GM18498 (cell line): ENCODE measurements around the gene SLC35B2.

Experiments
- ATAC-seq: cut with Tn5 transposase; IDR thresholded peaks from one replicate; pipeline ENCODE4 v1.9.1; 2021; ENCODE audit warnings: mild to moderate bottlenecking, moderate library complexity; ENCODE audit not compliant: unreplicated experiment

Gene SLC35B2

DNA sequence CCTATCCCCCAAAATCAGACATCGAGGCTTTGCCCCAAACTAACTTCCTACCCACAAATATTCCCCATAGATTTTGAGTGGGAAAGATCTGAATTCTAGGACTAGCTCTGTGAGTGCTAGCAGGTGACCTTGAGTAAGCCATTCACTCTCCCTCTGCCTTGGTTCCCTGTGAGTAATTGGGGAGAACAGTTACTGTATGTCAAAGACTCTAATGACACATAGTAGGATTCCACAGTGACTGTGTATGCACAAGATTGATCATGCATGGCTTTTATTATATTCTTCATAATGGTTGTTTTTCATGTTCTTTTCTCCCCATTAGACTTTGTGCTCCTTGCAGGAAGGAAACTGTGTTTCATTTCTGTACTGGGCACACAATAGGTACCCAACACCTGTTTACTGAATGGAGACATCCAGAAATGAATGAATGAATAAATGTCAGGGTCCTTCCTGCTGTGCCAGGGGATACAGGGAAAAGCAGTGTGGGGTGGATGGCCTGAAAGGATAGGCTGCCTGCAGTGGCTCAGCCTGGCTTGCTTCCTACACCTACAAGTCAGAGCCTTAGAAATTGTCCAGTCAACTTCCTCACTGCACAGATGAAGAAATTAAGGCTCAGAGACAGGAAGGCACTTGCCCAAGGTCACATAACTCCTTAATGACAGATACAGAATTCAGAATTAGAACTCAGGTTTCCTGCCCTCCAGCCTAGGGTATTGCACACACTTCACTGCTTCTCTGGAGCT is 12.0 kb upstream of the SLC35B2 start:
- no peak for ATAC-seq

GRCh38 chr6:44268095-44268628 is 10.8 kb upstream of the SLC35B2 start:
- no peak for ATAC-seq

GRCh38 chr6:44267252-44267651 is 9.9 kb upstream of the SLC35B2 start:
- ATAC-seq: no peak

- ATAC-seq: no peak
Observed at GRCh38 chr6:44266347-44266746, 9.0 kb upstream of the SLC35B2 start.

DNA sequence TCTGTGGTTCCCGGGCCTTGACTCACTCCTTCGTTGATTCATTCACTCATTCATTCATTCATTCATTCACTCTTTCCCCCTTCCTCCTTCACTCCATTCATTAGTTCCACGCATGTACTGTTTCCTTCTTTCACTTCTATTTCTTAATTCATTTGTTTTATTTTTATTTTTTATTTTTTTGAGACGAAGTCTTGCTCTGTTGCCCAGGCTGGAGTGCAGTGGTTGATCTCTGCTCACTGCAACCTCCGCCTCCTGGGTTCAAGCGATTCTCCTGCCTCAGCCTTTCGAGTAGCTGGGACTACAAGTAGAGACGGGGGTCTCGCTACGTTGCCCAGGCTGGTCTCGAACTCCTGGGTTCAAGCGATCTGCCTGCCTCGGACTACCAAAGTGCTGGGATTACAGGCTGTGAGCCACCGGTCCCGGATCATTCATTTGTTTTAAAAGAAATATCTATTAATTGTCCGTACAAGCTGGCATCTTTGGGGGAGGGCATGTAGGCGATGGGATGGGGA is 8.4 kb upstream of the SLC35B2 start:
- no peak for ATAC-seq

DNA sequence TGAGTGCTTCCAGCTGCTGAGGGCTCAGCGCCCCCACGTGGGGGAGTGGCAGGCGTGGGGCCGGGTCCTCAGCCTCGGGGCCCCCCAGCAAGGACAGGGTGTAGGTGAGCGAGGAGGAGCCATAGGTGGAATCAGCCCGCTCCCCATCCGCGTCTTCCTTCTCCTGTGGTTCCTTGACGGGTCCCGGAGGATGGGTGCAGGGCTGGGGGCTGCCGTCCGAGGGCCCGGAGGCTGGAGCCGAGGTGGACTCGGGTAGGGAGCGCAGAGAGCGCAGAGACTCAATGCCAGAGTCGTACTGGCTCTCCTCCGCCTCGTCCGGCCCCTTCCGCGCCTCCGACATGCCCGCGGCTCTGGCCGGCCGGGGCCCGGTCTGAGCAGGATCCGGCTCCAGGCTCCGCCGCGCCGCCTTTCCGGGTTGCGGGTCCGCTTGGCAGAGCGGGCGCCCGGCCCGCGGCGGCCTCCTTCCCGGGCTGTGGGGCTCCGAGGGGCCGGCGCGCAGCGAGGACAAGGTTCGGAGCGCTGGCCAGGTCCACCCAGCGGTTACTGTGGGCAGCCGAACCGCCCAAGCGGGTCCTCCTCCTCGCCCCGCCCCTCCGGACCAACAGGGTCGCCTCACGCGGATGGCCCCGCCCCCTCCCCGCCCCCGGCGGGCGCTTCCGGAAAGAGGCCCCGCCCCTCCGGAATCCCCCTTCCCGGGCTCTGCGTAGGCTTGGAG is 7.8 kb upstream of the SLC35B2 start, which contains the start of gene NFKBIE:
Gene NFKBIE (minus strand): TSS at position 545 of the 715 bp plus-strand sequence. CDS start 205 bp downstream, at position 340.
- ATAC-seq: peak; percentile 50

DNA sequence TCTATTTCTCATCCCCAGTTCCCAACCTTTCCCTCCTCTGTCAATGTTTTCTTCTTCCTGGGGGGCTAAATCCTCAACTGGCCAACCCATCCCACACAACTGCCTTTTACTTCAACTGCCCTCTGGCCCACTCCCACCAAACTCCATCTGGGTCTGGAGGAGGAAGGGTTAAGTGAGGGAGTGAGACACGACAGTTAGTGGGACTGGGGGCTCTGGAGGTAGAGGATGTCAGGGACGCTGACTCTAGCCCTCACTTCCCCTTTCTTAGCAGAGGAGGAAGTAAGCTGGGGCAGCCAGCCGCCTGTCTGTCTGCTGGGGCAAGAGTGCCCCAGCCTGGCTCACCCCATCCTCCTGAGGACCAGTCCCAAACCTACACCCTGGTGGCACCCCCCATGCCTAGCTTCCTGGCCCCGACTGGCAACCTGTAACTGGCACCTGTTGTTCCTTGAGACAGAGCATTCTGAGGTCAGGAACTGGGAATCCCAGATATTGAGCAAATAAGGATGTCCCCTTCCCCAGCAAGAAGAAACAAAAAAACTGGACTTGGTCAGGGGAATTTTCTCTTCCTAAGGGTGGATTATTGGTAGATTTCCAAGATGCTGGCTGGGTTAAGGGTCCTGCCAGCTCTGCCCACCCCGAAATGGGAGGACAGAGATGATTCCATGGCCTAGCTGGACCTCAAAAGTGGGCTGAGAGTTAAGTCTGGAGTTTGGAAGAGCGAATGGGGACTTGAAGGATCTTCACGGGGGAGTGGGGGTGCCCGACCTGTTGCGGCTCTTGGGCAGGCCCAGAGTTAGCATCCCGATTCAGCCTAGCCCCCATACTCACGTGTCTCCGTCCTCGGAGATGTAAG is 7.1 kb upstream of the SLC35B2 start:
- peak; percentile 37 for ATAC-seq

DNA sequence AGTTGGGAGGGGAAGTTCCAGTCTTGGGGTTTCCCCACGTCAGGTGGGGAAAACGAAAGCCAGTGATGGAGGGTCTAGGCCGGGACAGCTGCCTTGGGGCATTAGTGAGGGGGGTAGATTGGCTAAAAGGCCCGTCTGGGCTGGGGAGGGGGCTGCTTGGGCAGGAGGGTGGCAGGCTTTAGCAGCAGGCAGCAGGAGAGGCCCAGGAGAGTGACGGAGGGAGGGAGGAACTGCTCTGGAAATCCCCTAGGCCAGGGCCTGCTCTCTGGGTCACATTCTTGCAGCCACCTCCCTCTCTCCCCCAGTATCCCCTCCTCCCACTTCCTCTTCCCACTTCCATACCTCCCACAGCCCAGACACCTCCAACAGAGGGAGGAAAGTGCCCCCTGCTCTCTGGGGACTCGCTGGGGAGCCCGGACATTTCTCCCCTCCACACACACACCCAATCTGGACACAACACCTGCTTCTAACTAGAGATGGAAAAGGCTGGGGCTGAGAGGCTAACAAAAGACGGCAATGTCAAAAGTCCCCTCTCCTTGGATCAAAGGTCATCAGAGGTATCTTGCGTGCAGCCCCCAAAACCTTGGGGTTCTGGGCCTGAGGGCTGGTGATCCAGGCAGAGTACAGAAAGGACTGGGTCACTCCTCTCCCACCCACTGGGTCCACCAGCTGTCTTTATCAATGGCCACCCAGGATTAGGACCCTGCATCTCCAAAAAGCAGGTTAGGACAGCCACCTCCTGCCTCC is 6.2 kb upstream of the SLC35B2 start:
- no peak for ATAC-seq

DNA sequence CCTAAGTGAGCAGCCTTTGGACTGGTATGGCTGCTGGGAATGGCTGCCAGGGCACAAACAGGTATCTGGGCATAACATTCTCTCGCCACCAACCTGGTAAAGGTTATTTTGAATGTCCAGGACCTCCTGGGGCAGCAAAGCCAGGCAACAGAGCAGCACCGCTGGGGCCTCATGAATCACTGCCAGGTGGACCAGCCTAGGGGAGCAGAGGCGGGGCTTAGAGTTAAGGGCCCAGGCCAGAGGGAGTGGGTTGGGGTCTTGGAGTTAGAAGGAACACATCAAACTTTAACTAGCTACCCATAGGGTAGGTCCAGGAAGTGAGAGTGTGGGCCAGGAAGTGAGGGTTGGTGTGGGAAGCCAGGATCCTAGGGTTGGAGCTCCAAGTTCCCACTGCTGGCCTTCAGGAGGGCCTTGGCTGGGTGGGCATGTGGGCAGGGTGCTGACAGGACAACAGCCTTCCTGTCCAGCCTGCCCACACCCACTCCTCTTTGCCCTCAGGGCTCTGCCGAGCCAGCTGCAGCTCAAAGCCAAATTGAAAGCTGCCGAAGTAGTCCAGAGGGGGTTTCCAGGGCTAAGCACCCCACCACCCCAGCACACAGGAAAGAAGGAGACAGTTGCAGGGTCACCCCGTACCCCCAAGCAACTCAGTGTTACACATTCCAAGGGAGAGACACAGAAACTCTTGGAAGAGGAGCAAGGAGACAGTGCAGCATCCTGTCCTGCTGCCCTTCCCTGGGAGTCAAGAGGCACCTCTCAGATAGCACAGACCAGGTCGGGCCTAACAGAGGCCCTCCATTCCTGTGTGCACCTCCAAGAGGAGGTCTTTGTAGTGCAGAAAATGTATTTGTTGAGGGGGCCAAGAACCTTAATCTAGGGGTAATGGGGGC is 5.4 kb upstream of the SLC35B2 start:
- no peak for ATAC-seq

DNA sequence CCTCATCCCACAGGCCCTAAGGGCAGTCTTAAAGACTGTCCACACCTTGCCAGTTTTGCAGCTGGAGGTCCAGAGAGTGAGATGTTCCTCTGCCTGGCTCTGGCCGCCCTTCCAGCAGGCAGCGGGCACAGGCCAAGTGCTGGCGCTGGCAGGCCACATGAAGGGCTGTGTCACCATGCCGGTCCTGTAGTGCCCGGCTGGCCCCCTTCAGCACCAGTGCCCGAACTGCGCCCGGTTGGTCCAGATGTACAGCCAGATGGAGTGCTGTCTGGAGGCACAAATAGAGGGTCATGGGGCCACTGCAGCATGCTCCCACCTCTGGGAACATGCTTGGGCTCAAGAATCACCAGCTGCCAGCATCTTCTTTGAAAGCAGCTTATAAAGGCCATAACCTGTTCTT is 4.3 kb upstream of the SLC35B2 start:
- no peak for ATAC-seq

- no peak for ATAC-seq
Observed at GRCh38 chr6:44260451-44261297, 3.3 kb upstream of the SLC35B2 start.

GRCh38 chr6:44260011-44260410 is 2.7 kb upstream of the SLC35B2 start:
- ATAC-seq: no peak

DNA sequence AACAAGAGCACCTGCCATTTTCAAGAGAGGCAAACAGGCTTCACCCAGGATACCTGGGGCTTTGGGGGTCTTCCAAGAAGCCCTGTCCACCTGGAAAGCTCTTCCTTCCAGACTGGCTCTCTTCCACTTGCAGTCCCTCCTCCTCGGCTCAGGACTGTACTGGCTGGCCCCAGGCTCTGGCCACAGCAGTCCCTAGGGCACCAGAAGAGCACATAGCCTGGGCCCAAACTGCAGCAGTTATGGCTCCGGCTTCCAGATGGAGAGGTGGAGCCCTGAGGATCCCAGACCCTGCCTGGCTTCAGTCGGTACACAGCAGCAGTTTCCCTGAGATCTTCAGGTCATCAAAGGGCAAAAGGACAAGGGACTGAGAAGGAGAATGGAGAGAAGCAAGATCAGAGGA is 1.6 kb upstream of the SLC35B2 start:
- ATAC-seq: no peak

- ATAC-seq: no peak
Observed at GRCh38 chr6:44258325-44258863, 1.1 kb upstream of the SLC35B2 start.

- peak; percentile 8 for ATAC-seq
Observed at GRCh38 chr6:44257753-44258324, 511 bp upstream of the SLC35B2 start.

DNA sequence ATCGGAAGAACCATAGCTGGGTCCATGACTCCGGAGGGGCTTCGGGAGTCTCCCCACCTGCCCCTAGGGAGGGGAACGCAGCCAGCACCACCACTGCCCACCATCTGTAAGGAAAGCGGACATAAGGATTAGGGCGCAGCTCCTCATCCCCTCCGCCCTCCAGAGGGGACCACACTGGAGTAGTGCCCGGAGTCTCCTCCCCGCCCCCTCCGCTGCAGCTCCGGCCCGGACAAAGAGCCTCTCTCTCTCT is 628 bp downstream of the SLC35B2 start:
- ATAC-seq: no peak

- ATAC-seq: no peak
Observed at GRCh38 chr6:44255871-44256774, 1.2 kb downstream of the SLC35B2 start.
